Sigmoid colon (tissue), 7 donors: ENCODE results near the gene CPNE1. TPM values are rescaled to one million over a fixed set of nuclear protein-coding genes. Genes with fewer than 3 reads are reported as not detected.
"Not testable (repeated sequence)": the region's sequence is repeated elsewhere in the genome, so short reads cannot be mapped to it uniquely, and the experiment has no call there.

ENCODE experiments used
- DNase-seq: peaks from one replicate; pipeline ENCODE4 v3.0.0-alpha.2; 2019
- H3K27ac ChIP-seq, 4 donors: fragments of 200-600 bp; sonication (generic); one replicate each; pipeline ENCODE4 v1.5.1; 2016 to 2019; ENCODE audit warnings: mild to moderate bottlenecking in 1 of 4
- H3K27me3 ChIP-seq, 3 donors: fragments of 200-600 bp; sonication (generic); one replicate each; pipeline ENCODE4 v1.5.1; 2019; ENCODE audit warnings: mild to moderate bottlenecking in 1 of 3
- H3K36me3 ChIP-seq, 4 donors: fragments of 200-600 bp; sonication (generic); one replicate each; pipeline ENCODE4 v1.5.1; 2016 to 2019
- H3K4me1 ChIP-seq, 4 donors: fragments of 200-600 bp; sonication (generic); one replicate each; pipeline ENCODE4 v1.5.1; 2017 to 2019
- H3K4me3 ChIP-seq, 4 donors: fragments of 200-600 bp; sonication (generic); one replicate each; pipeline ENCODE4 v1.5.1; 2017 to 2019; ENCODE audit warnings: mild to moderate bottlenecking in 2 of 4, moderate library complexity in 1 of 4
- H3K9me3 ChIP-seq, 4 donors: fragments of 200-600 bp in 3 of 4; sonication (generic) in 3 of 4; one replicate each; pipeline versions ENCODE4 v1.5.1 to v1.6.1; 2013 to 2019
- EP300 ChIP-seq, 4 donors: sonication (generic); formaldehyde crosslinking; IDR thresholded peaks; one replicate each; pipeline ENCODE4 v1.6.1; 2017; ENCODE audit warnings: antibody characterized with exemption in 4 of 4
- POLR2A ChIP-seq, 2 donors: fragments of 450-650 bp; IDR thresholded peaks; one replicate each; pipeline ENCODE4 v1.6.1; 2016; ENCODE audit warnings: antibody characterized with exemption in 2 of 2, mild to moderate bottlenecking in 2 of 2, moderate library complexity in 2 of 2
- POLR2AphosphoS5 ChIP-seq, 4 donors: sonication (generic); formaldehyde crosslinking; IDR thresholded peaks; one replicate each; pipeline ENCODE4 v1.6.1; 2017; ENCODE audit warnings: antibody characterized with exemption in 4 of 4
- WGBS, 2 donors: extraction: QIAGEN DNeasy Blood & Tissue Kit; methylation state at CpG; one replicate each; pipeline ENCODE4 v1.1.7; 2013; 5-methylcytosine and 5-hydroxymethylcytosine counted together
- intact Hi-C: fragments of 100-400 bp; cut with DNase I; formaldehyde crosslinking; loops from one replicate; pipeline ENCODE4 v1.15.1; 2023
- polyA plus RNA-seq, 3 donors: library from polyadenylated mRNA; stranded (reverse); fragments of 200-250 nt; gene quantifications; one replicate each; pipeline ENCODE4 v1.2.3, GENCODE V29; 2013
- total RNA-seq, 4 donors: library from RNA; depleted of rRNA; stranded (reverse); fragments of >200 nt; gene quantifications; one replicate each; pipeline ENCODE4 v1.1.0, GENCODE V29; 2016
- TF ChIP-seq, protein P1 (sequence below), 4 experiments: fragments of 450-650 bp in 3 of 4; fragments of 200-600 bp in 1 of 4; IDR thresholded peaks; one replicate each; pipeline ENCODE4 v1.5.1; 2016 to 2019; ENCODE audit warnings: antibody characterized with exemption in 4 of 4, mild to moderate bottlenecking in 3 of 4, moderate library complexity in 2 of 4
- donor health status: healthy with polysubstance abuse.
- donor health status: Bipolar disorder and iron deficiency.
- donor health status: healthy.

Gene CPNE1
- total and polyA plus RNA-seq, 7 donors, result 56.5 to 156 (median 76.8) TPM

DNA sequence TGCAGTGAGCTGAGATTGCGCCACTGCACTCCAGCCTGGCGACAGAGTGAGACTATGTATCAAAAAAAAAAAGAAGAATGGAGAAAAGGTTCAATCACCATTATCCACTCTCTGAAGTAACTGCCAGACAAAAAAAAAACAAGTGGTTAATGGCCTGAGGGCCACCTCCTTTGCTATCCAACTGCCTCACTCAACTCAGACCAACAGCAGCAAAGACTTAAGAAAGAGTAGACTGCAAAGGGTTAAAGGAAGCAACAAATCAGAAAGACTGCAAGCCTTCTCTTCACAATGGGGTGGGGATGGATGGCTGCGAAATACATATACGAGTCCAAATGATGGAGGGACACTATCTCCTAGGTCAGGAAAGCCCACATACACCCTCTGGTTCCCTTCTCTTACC lies 31.3 kb upstream of the CPNE1 start:
- Histone ChIP-seq H3K9me3 (no peaks in the 10 kb centered on the region), H3K27me3 (no peaks in the 10 kb centered on the region), H3K4me3 (no peak overlapping the region), H3K36me3 (peaks cover 3 to 47% (median 10%) of the 10 kb centered on the region in 4 donors), H3K4me1 (peaks cover 0 to 28% (median 24%) of the 10 kb centered on the region in 4 donors), H3K27ac (no peak overlapping the region)
- intact Hi-C loops, result loop anchor here (5.0 to 10.0 kb wide), 3 partner anchors 79 to 231 kb away; partner anchors contain the start of genes ERGIC3 and SPAG4
- DNase-seq, result peak; percentile 6
- WGBS, 2 donors, result 93 to 95% methylated on average over 4 of the region's 4 CpGs
- TF ChIP-seq EP300 (IDR thresholded peaks at IDR 0.05) (no peak), POLR2AphosphoS5 (IDR thresholded peaks at IDR 0.05) (no peak), POLR2A (IDR thresholded peaks at IDR 0.05) (no peak)
- TF ChIP-seq, protein P1, sequence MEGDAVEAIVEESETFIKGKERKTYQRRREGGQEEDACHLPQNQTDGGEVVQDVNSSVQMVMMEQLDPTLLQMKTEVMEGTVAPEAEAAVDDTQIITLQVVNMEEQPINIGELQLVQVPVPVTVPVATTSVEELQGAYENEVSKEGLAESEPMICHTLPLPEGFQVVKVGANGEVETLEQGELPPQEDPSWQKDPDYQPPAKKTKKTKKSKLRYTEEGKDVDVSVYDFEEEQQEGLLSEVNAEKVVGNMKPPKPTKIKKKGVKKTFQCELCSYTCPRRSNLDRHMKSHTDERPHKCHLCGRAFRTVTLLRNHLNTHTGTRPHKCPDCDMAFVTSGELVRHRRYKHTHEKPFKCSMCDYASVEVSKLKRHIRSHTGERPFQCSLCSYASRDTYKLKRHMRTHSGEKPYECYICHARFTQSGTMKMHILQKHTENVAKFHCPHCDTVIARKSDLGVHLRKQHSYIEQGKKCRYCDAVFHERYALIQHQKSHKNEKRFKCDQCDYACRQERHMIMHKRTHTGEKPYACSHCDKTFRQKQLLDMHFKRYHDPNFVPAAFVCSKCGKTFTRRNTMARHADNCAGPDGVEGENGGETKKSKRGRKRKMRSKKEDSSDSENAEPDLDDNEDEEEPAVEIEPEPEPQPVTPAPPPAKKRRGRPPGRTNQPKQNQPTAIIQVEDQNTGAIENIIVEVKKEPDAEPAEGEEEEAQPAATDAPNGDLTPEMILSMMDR (IDR thresholded peaks at IDR 0.05), result no peak

DNA sequence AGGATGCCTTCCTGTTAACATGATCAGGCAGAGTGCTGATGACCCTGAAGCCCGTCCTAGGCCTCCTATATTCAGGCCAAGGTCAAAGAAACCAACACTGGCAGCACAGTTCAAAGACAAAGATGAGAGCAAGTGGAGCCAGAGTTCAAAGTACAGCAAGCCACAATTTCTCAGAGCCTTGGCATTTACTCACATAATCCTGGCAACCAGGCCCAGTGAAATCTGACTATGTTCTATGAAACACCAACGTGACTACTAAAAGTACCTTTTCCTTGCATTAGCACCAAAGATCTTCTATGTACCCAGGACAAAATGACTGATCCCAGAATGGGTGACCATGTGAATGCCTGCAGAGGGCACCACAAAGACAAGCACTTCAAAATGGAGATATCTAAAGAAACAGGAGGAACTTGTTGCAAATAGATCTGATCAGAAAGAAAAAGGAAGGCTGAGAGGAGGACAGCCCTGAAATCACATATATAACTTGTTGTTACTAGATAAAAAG lies 30.6 kb upstream of the CPNE1 start:
- no peak for DNase-seq
- Histone ChIP-seq H3K27ac (no peak overlapping the region), H3K27me3 (no peaks in the 10 kb centered on the region), H3K4me3 (no peak overlapping the region), H3K4me1 (peaks cover 0 to 25% (median 20%) of the 10 kb centered on the region in 4 donors), H3K36me3 (peaks cover 7 to 53% (median 12%) of the 10 kb centered on the region in 4 donors), H3K9me3 (no peaks in the 10 kb centered on the region)
- 80 to 88% methylated on average over 2 of the region's 2 CpGs for WGBS, 2 donors
- TF ChIP-seq, protein P1 (IDR thresholded peaks at IDR 0.05), result no peak
- no peak for TF ChIP-seq POLR2AphosphoS5 (IDR thresholded peaks at IDR 0.05)
- intact Hi-C loops, result loop anchor here (5.0 to 10.0 kb wide), 3 partner anchors 78 to 230 kb away; partner anchors contain the start of genes ERGIC3 and SPAG4

DNA sequence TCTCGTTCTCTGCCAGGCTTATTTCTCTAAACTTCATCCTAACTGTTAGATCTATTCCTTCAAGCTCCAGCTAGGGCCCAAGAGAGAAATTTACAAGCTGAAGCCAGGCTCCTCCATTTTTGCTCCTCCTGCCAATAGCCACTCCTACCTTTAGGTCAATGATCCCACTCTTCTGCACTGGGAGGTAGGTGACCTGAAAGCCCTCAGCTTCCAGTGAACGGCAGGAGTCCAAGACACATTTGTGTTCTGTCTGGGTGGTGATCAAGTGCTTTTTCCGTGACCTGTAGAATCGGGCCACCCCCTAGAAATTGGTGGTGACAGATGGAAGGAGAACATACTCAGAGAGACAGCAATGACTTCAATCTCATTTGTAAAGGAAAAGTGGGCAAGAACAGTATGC lies 25.6 kb upstream of the CPNE1 start:
- DNase-seq, result peak; percentile 5
- Histone ChIP-seq H3K4me3 (no peak overlapping the region), H3K9me3 (no peaks in the 10 kb centered on the region), H3K4me1 (no peaks in the 10 kb centered on the region), H3K27me3 (no peaks in the 10 kb centered on the region), H3K36me3 (peaks cover 10 to 84% (median 31%) of the 10 kb centered on the region in 4 donors), H3K27ac (no peak overlapping the region)
- 94% methylated on average over 4 of the region's 4 CpGs for WGBS, 2 donors
- TF ChIP-seq POLR2AphosphoS5 (IDR thresholded peaks at IDR 0.05), result no peak
- TF ChIP-seq, protein P1 (IDR thresholded peaks at IDR 0.05), result no peak
- TF ChIP-seq POLR2A (IDR thresholded peaks at IDR 0.05), result no peak
- TF ChIP-seq EP300 (IDR thresholded peaks at IDR 0.05), result no peak
- intact Hi-C loops, result loop anchor here (10.0 kb wide), 1 partner anchor 225 kb away; no protein-coding TSS in a partner anchor

DNA sequence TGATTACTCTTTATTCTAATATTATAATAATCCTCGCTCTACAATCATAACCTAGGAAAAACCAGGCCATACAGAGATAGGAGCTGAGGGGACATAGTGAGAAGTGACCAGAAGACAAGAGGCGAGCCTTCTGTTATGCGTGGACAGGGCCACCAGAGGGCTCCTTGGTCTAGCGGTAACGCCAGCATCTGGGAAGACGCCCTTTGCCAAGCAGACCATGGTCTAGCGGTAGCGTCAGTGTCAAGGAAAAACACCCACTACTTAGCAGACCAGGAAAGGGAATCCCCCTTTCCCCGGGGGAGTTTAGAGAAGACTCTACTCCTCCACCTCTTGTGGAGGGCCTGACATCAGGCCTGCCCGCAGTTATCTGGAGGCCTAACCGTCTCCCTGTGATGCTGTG lies 22.2 kb upstream of the CPNE1 start:
- H3K27me3 ChIP-seq, H3K9me3 ChIP-seq, H3K4me3 ChIP-seq, H3K27ac ChIP-seq, H3K4me1 ChIP-seq, intact Hi-C loops: not testable (repeated sequence)
- DNase-seq, result peak; percentile 52
- H3K36me3 ChIP-seq, result peaks cover 8 to 67% (median 23%) of the 10 kb centered on the region in 4 donors
- WGBS, 2 donors, result 94 to 96% methylated on average over 11 of the region's 11 CpGs

DNA sequence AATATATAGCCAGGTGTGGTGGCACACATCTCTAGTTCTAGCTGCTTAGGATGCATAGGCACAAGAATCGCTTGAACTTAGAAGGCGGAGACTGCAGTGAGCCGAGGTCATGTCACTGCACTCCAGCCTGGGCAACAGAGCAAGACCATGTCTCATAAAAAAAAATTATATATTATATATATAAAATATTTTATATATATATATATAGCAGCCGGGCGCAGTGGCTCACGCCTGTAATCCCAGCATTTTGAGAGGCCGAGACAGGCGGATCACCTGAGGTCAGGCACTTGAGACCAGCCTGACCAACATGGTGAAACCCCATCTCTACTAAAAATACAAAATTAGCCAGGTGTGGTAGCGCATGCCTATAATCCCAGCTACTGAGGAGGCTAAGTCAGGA lies 20.7 kb upstream of the CPNE1 start:
- H3K4me3 ChIP-seq, H3K27me3 ChIP-seq, H3K27ac ChIP-seq, intact Hi-C loops, H3K9me3 ChIP-seq: not testable (repeated sequence)
- peak; percentile 42 for DNase-seq
- WGBS, 2 donors, result 97% methylated on average over 9 of the region's 9 CpGs
- peaks cover 0 to 16% (median 7%) of the 10 kb centered on the region in 4 donors for H3K4me1 ChIP-seq
- peaks cover 3 to 56% (median 20%) of the 10 kb centered on the region in 4 donors for H3K36me3 ChIP-seq

DNA sequence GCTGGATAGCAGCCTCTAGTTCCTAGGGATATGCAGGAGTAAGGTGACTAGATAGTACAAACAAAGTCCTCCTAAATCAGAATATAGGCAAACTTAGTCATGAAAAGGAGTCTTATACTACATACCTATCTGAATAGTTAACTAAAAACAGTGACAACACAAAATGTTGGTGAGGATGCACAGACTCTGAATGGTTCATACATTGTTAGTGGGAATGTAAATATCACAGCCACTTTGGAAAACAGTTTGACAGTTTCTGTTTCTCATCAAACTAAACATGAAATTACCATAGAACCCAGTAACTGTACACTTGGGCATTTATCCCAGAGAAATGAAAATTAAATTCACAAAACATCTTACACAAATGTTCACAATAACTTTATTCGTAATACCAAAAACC lies 17.3 kb upstream of the CPNE1 start:
- H3K4me3 ChIP-seq, result no peak overlapping the region
- no peaks in the 10 kb centered on the region for H3K27me3 ChIP-seq
- peaks cover 0 to 16% (median 7%) of the 10 kb centered on the region in 4 donors for H3K4me1 ChIP-seq
- TF ChIP-seq POLR2AphosphoS5 (IDR thresholded peaks at IDR 0.05) (peak in 2 of 4 donors; percentile 44 to 58), EP300 (IDR thresholded peaks at IDR 0.05) (no peak), POLR2A (IDR thresholded peaks at IDR 0.05) (no peak)
- TF ChIP-seq, protein P1 (IDR thresholded peaks at IDR 0.05), result no peak
- peak overlapping the region in 3 of 4 donors; percentile 31 to 66 (median 57) for H3K27ac ChIP-seq
- 87 to 97% methylated on average over 1 of the region's 1 CpG for WGBS, 2 donors
- intact Hi-C loops, result no loop called here
- peaks cover 0 to 34% (median under 1%) of the 10 kb centered on the region in 4 donors for H3K36me3 ChIP-seq
- DNase-seq, result no peak
- no peaks in the 10 kb centered on the region for H3K9me3 ChIP-seq
